ENCODE measurements around the gene TMSB15A. TPM values are rescaled to one million over a fixed set of nuclear protein-coding genes. Genes with fewer than 3 reads are reported as not detected.
"Not testable (repeated sequence)": the region's sequence is repeated elsewhere in the genome, so short reads cannot be mapped to it uniquely, and the experiment has no call there.

The TMSB15A gene
- polyA plus RNA-seq, 1 experiment: 35.6 TPM

DNA sequence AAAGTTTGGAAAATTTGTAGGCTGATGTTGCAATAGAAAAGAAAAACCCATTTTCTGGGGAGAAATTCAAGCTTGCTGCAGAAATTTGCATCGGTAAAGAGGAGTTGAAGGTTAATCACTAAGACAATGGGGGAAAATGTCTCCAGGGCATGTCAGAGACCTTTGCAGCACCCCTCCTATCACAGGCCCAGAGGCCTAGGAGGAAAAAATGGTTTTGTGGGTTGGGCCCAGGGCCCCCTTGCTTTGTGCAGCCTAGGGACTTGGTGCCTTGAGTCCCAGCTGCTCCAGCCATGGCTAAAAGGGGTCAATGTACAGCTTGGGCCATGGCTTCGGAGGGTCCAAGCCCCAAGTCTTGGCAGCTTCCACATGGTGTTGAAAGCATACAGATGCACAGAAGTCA lies 17.8 kb downstream of the TMSB15A start:
- CTCF ChIA-PET: no interaction called here
- Histone ChIP-seq H3K9me3 (ENCODE audit: control insufficient read depth, insufficient read depth, low read length) (no peaks in the 10 kb centered on the region), H3K27ac (ENCODE audit: low read depth, low read length) (no peak overlapping the region), H3K27me3 (ENCODE audit: control insufficient read depth, insufficient read depth, low read length) (no peaks in the 10 kb centered on the region), H3K4me3 (ENCODE audit: low read depth, low read length) (no peak overlapping the region)
- TF ChIP-seq, protein P1, sequence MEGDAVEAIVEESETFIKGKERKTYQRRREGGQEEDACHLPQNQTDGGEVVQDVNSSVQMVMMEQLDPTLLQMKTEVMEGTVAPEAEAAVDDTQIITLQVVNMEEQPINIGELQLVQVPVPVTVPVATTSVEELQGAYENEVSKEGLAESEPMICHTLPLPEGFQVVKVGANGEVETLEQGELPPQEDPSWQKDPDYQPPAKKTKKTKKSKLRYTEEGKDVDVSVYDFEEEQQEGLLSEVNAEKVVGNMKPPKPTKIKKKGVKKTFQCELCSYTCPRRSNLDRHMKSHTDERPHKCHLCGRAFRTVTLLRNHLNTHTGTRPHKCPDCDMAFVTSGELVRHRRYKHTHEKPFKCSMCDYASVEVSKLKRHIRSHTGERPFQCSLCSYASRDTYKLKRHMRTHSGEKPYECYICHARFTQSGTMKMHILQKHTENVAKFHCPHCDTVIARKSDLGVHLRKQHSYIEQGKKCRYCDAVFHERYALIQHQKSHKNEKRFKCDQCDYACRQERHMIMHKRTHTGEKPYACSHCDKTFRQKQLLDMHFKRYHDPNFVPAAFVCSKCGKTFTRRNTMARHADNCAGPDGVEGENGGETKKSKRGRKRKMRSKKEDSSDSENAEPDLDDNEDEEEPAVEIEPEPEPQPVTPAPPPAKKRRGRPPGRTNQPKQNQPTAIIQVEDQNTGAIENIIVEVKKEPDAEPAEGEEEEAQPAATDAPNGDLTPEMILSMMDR (IDR thresholded peaks at IDR 0.05; ENCODE audit: low read depth, low read length): no peak
- POLR2A ChIA-PET: no interaction called here
- DNase-seq (ENCODE audit: low read depth, low spot score): no peak

- H3K27me3 ChIP-seq (ENCODE audit: control insufficient read depth, insufficient read depth, low read length): no peaks in the 10 kb centered on the region
- POLR2A ChIA-PET: no interaction called here
- H3K9me3 ChIP-seq (ENCODE audit: control insufficient read depth, insufficient read depth, low read length): no peaks in the 10 kb centered on the region
- DNase-seq (ENCODE audit: low read depth, low spot score): no peak
- CTCF ChIA-PET: no interaction called here
- H3K4me3 ChIP-seq (ENCODE audit: low read depth, low read length): no peak overlapping the region
- no peak overlapping the region for H3K27ac ChIP-seq (ENCODE audit: low read depth, low read length)
- TF ChIP-seq, protein P1 (IDR thresholded peaks at IDR 0.05; ENCODE audit: low read depth, low read length): no peak
Observed at GRCh38 chrX:102491766-102492165, 24.8 kb downstream of the TMSB15A start.

DNA sequence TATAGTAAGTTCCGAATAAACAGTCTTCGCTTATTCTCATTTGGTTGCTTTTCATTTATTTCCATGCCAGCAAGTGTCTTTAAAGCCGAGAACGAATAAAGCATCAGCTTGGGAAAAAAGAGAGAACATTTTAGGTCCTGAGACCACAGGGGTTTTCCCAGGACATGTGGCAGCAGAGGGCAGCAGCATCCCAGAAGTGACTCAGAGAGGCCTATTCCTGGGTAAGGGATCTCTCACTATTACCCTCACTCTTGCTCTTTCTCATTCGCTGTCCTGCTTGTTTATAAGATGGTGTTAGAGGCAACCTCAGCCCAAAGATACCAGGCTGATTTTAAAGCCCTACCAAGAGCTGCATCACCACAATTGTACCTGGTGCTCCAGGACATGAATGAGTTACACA lies 37.8 kb downstream of the TMSB15A start:
- CTCF ChIA-PET; H3K27ac ChIP-seq (ENCODE audit: low read depth, low read length); POLR2A ChIA-PET; H3K9me3 ChIP-seq (ENCODE audit: control insufficient read depth, insufficient read depth, low read length); H3K4me3 ChIP-seq (ENCODE audit: low read depth, low read length); H3K27me3 ChIP-seq (ENCODE audit: control insufficient read depth, insufficient read depth, low read length); DNase-seq (ENCODE audit: low read depth, low spot score): not testable (repeated sequence)

GRCh38 chrX:102471762-102472220 lies 44.7 kb downstream of the TMSB15A start, which contains the start of gene TCP11X2:
TSS of gene TCP11X2 (minus strand) at chrX:102471812.
- CTCF ChIA-PET; H3K27ac ChIP-seq (ENCODE audit: low read depth, low read length); POLR2A ChIA-PET; H3K9me3 ChIP-seq (ENCODE audit: control insufficient read depth, insufficient read depth, low read length); H3K27me3 ChIP-seq (ENCODE audit: control insufficient read depth, insufficient read depth, low read length); H3K4me3 ChIP-seq (ENCODE audit: low read depth, low read length); DNase-seq (ENCODE audit: low read depth, low spot score): not testable (repeated sequence)

DNA sequence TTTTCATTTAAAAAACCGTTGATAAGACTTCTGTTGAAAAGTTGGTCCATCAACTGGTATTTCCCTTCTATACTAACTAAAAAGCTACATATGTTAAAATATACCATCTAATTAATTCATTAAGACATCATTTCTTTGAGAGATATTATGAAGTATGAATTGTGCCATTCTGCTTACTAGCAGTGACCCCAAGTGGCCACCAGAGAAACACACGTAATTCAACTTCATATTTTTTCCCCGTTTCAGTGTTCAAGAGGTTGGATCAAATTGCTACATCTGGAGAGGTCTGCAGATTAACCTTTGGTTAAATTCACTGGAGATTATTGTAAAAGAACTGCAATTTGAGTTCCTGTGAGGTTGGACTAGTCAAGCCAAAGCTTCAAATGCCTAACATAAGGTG lies 46.3 kb downstream of the TMSB15A start:
- H3K27ac ChIP-seq (ENCODE audit: low read depth, low read length); H3K27me3 ChIP-seq (ENCODE audit: control insufficient read depth, insufficient read depth, low read length); DNase-seq (ENCODE audit: low read depth, low spot score); H3K4me3 ChIP-seq (ENCODE audit: low read depth, low read length); H3K9me3 ChIP-seq (ENCODE audit: control insufficient read depth, insufficient read depth, low read length); CTCF ChIA-PET; POLR2A ChIA-PET: not testable (repeated sequence)

Other genes with a start within 250 kb of the TMSB15A start
- not detected in 2 replicates for gene NXF2B, start 76.7 kb downstream of the TMSB15A start, polyA plus RNA-seq (2011; rRNA removed)
- gene TCP11X2, start 44.9 kb downstream of the TMSB15A start, polyA plus RNA-seq (2011; rRNA removed): not detected in 2 replicates
- 20.2 and 20.5 TPM in 2 replicates for gene ARMCX5, start 82.8 kb upstream of the TMSB15A start, polyA plus RNA-seq (2011; rRNA removed)
- 2.2 and 2.7 TPM in 2 replicates for gene GPRASP1, start 134.7 kb upstream of the TMSB15A start, polyA plus RNA-seq (2011; rRNA removed)
- gene GPRASP2, start 195.7 kb upstream of the TMSB15A start, polyA plus RNA-seq (2011; rRNA removed): 12.0 and 15.7 TPM in 2 replicates
- 5.3 and 6.9 TPM in 2 replicates for gene GPRASP3, start 204.0 kb upstream of the TMSB15A start, polyA plus RNA-seq (2011; rRNA removed)

Measured in AG04450 (cell line).